OCI-LY7 (cell line): ENCODE results near the gene FNDC3B. TPM values are rescaled to one million over a fixed set of nuclear protein-coding genes. Genes with fewer than 3 reads are reported as not detected.

Source experiments
- BruUV-seq: library from RNA; stranded (reverse); fragments of 400-500 nt; replicated peaks from 2 replicates; lab custom pipeline; 2021; lab: Mats Ljungman, UMichigan
- CTCF ChIA-PET: fragments of 300-600 bp; sonication (Branson Sonifier 250); formaldehyde crosslinking; loops from one replicate; lab custom pipeline; 2022; ENCODE audit warnings: antibody characterized with exemption; ENCODE audit not compliant: unreplicated experiment; lab: Charles Lee
- POLR2A ChIA-PET: fragments of 300-600 bp; sonication (Branson Sonifier 250); formaldehyde crosslinking; loops from one replicate; lab custom pipeline; 2022; ENCODE audit warnings: antibody characterized with exemption; lab: Charles Lee
- DNase-seq: peaks from one replicate; pipeline ENCODE4 v3.0.0-alpha.2; 2015; ENCODE audit warnings: low spot score
- H2AFZ ChIP-seq: fragments of 200-600 bp; sonication (generic), shearing (Covaris generic); 2 replicates; pipeline ENCODE4 v1.6.1; 2014; ENCODE audit warnings: mild to moderate bottlenecking, antibody characterized with exemption, low read length, moderate library complexity
- H3K27ac ChIP-seq: fragments of 200-600 bp; sonication (generic); 2 replicates; pipeline ENCODE4 v1.5.1; 2014; ENCODE audit warnings: mixed run types, low read depth, mild to moderate bottlenecking, moderate library complexity, low read length, inconsistent platforms; ENCODE audit not compliant: poor library complexity, severe bottlenecking
- H3K36me3 ChIP-seq: fragments of 200-600 bp; sonication (generic); 2 replicates; pipeline ENCODE4 v1.6.1; 2014; ENCODE audit warnings: mild to moderate bottlenecking, antibody characterized with exemption, low read length, moderate library complexity, mixed read lengths; ENCODE audit not compliant: insufficient read depth
- H3K4me1 ChIP-seq: fragments of 200-600 bp; sonication (generic); 2 replicates; pipeline ENCODE4 v1.5.1; 2014; ENCODE audit warnings: mild to moderate bottlenecking, low read length; ENCODE audit not compliant: insufficient read depth, poor library complexity, severe bottlenecking
- H3K4me2 ChIP-seq: fragments of 200-600 bp; sonication (generic); 2 replicates; pipeline ENCODE4 v1.6.1; 2014; ENCODE audit warnings: mild to moderate bottlenecking, low read length
- H3K4me3 ChIP-seq: fragments of 200-600 bp; sonication (generic); 2 replicates; pipeline ENCODE4 v1.5.1; 2014; ENCODE audit warnings: mild to moderate bottlenecking, low read depth, low read length; ENCODE audit not compliant: poor library complexity, severe bottlenecking
- H3K79me2 ChIP-seq: fragments of 200-600 bp; sonication (generic); 2 replicates; pipeline ENCODE4 v1.6.1; 2016; ENCODE audit warnings: low read depth, mild to moderate bottlenecking, low read length, moderate library complexity, mixed read lengths; ENCODE audit not compliant: insufficient read depth
- H3K9me2 ChIP-seq: fragments of 200-600 bp; sonication (generic); 2 replicates; pipeline ENCODE4 v1.6.1; 2016; ENCODE audit warnings: mild to moderate bottlenecking, low read length, mixed read lengths; ENCODE audit not compliant: insufficient read depth
- H3K9me3 ChIP-seq: fragments of 200-600 bp; sonication (generic); 2 replicates; pipeline ENCODE4 v1.6.1; 2014; ENCODE audit warnings: mild to moderate bottlenecking, mixed run types, low read length, mixed read lengths
- H4K20me1 ChIP-seq: fragments of 200-600 bp; sonication (generic); 2 replicates; pipeline ENCODE4 v1.6.1; 2014; ENCODE audit warnings: mild to moderate bottlenecking, antibody characterized with exemption, low read length, moderate library complexity, mixed read lengths; ENCODE audit not compliant: insufficient read depth
- EZH2phosphoT487 ChIP-seq: fragments of 200-600 bp; sonication (generic); IDR thresholded peaks from 2 replicates; pipeline ENCODE4 v1.6.1; 2018; ENCODE audit warnings: low read depth, borderline replicate concordance, mild to moderate bottlenecking, mixed run types, antibody characterized with exemption, low read length, moderate library complexity, mixed read lengths
- intact Hi-C: fragments of 100-400 bp; cut with micrococcal nuclease; formaldehyde crosslinking; loops from one replicate; pipeline ENCODE4 v1.10.0; 2022; ENCODE audit not compliant: unreplicated experiment
- total RNA-seq, 2 experiments: library from RNA; depleted of rRNA in 1 of 2; stranded (reverse); fragments of >200 nt in 1 of 2; shearing (Covaris generic) in 1 of 2; gene quantifications; 2 replicates each; pipeline ENCODE4 v1.2.3, GENCODE V29; 2014 to 2022
- TF ChIP-seq, protein P1 (sequence below): fragments of 200-600 bp; sonication (generic); conservative IDR thresholded peaks from 2 replicates; pipeline ENCODE4 v1.5.1; 2014; ENCODE audit warnings: mild to moderate bottlenecking, antibody characterized with exemption, low read length, moderate library complexity, mixed read lengths

Gene FNDC3B
- total RNA-seq, 2 experiments from 2014 or later: 23.3 to 28.5 TPM

DNA sequence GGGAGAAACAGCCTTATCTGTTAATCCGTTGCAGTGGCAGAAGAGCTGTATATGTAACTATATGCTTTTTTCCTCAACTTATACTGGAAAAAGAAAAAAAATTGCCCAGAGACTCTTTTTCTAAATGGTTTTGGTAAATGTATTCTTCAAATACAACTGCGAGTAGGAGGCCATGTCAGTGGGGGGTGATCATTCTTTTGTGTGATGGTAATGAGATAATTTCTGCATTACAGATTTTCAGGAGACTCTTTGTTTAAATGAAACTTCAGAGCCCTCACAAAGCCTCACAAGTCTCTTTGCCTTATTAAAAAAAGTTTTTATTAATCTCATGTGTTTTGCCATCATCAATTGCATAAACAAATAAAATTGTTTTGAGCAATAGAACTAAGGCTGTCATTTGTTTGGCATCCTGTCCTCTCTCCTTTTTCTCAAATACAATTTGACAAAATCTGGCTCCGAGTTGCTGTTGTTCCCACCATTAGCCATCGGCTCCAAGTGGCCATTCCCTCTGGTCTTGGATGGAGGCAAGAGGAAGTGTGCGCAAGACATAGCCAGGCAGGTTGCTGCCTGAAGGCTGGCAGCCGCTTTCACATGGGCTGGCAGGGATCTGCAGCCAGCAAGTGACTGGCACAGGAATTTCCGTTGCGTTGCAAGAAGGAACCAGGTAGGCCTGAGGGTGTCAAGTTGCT lies 116.7 kb downstream of the FNDC3B start:
- TF ChIP-seq EZH2phosphoT487: no peak
- TF ChIP-seq, protein P1, sequence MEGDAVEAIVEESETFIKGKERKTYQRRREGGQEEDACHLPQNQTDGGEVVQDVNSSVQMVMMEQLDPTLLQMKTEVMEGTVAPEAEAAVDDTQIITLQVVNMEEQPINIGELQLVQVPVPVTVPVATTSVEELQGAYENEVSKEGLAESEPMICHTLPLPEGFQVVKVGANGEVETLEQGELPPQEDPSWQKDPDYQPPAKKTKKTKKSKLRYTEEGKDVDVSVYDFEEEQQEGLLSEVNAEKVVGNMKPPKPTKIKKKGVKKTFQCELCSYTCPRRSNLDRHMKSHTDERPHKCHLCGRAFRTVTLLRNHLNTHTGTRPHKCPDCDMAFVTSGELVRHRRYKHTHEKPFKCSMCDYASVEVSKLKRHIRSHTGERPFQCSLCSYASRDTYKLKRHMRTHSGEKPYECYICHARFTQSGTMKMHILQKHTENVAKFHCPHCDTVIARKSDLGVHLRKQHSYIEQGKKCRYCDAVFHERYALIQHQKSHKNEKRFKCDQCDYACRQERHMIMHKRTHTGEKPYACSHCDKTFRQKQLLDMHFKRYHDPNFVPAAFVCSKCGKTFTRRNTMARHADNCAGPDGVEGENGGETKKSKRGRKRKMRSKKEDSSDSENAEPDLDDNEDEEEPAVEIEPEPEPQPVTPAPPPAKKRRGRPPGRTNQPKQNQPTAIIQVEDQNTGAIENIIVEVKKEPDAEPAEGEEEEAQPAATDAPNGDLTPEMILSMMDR: no peak
- H2AFZ ChIP-seq: no peak overlapping the region
- H3K9me2 ChIP-seq: no peaks in the 10 kb centered on the region
- H4K20me1 ChIP-seq: no peaks in the 10 kb centered on the region
- no peaks in the 10 kb centered on the region for H3K36me3 ChIP-seq
- H3K9me3 ChIP-seq: no peaks in the 10 kb centered on the region
- ChIA-PET POLR2A (no interaction called here), CTCF (no interaction called here)
- H3K4me1 ChIP-seq: peaks cover 15% of the 10 kb centered on the region
- H3K27ac ChIP-seq: no peak overlapping the region
- no peak for DNase-seq
- no peak overlapping the region for H3K4me2 ChIP-seq
- H3K4me3 ChIP-seq: no peak overlapping the region
- BruUV-seq: no TSS peak
- H3K79me2 ChIP-seq: no peaks in the 10 kb centered on the region
- intact Hi-C loops: no loop called here

DNA sequence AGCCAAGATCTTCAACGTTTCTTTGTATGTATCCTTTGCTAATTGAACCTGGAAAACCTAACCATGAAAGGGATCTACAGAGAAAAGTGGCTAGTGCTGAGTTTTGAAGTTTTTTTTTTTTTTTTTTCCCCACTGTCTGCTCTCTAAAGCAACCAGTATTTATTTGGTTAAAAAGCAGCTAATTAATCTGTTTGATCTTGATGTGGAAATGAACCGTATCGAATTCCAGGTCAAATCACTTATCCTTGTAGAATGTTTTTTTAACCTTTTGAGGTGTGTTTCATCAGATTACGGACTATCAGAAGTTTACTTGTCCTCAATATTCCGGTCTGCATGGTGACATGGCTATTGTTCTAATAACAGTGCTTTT lies 117.2 kb downstream of the FNDC3B start:
- intact Hi-C loops: no loop called here
- no peak overlapping the region for H3K4me3 ChIP-seq
- no peak overlapping the region for H2AFZ ChIP-seq
- peaks cover 15% of the 10 kb centered on the region for H3K4me1 ChIP-seq
- no peak overlapping the region for H3K4me2 ChIP-seq
- no peaks in the 10 kb centered on the region for H3K36me3 ChIP-seq
- no peaks in the 10 kb centered on the region for H3K9me3 ChIP-seq
- no peak for TF ChIP-seq EZH2phosphoT487
- TF ChIP-seq, protein P1: no peak
- H3K27ac ChIP-seq: no peak overlapping the region
- no peak for DNase-seq
- CTCF ChIA-PET: no interaction called here
- H4K20me1 ChIP-seq: no peaks in the 10 kb centered on the region
- no TSS peak for BruUV-seq
- no peaks in the 10 kb centered on the region for H3K9me2 ChIP-seq
- POLR2A ChIA-PET: no interaction called here
- no peaks in the 10 kb centered on the region for H3K79me2 ChIP-seq

DNA sequence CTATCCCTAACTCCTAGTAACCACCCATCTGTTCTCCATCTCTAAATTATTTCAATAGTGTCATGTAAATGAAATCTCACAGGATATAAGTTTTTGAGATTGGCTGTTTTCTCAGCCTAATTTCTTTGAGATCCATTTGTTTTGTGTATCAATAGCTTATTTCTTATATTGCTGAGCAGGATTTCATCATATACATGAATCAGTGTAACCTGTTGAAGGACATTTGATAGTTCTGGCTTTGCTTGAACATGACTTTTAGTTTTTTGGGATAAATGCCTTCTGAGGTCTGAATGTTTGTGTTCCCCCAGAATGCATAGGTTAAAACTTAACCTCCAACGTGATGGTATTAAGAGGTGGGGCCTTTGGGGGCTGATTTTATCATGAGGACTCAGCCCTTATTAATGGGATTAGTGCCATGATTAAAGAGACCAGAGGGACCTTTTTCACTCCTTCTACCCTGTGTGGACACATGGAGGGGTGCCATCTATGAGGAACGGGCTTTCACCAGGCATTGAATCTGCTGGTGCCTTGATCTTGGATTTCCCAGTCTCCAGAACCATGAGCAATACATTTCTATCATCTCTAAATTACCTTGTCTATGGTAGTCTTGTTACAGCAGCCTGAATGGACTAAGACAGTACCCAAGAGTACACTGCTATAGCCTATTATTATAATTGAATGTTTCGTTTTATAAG lies 118.3 kb downstream of the FNDC3B start:
- no TSS peak for BruUV-seq
- CTCF ChIA-PET: no interaction called here

More for the DNA sequence above, 118.3 kb downstream of the FNDC3B start:
- POLR2A ChIA-PET: no interaction called here
- TF ChIP-seq, protein P1: no peak
- no peak for TF ChIP-seq EZH2phosphoT487
- Histone ChIP-seq H3K4me3 (no peak overlapping the region), H2AFZ (no peak overlapping the region), H3K36me3 (no peaks in the 10 kb centered on the region), H3K27ac (no peak overlapping the region), H3K79me2 (no peaks in the 10 kb centered on the region), H3K4me2 (no peak overlapping the region), H4K20me1 (no peaks in the 10 kb centered on the region), H3K9me3 (no peaks in the 10 kb centered on the region), H3K4me1 (peaks cover 10% of the 10 kb centered on the region), H3K9me2 (no peaks in the 10 kb centered on the region)
- intact Hi-C loops: no loop called here
- DNase-seq: no peak
